Endothelial cell of umbilical vein (primary cell): Measurements from ENCODE around the gene SHISA8. TPM values are rescaled to one million over a fixed set of nuclear protein-coding genes. Genes with fewer than 3 reads are reported as not detected.

Source experiments
- BruUV-seq: library from RNA; stranded (reverse); fragments of 400-500 nt; replicated peaks from 2 replicates; lab custom pipeline; 2021; lab: Mats Ljungman, UMichigan
- CTCF ChIA-PET: fragments of 300-600, 350-600 bp; sonication (Branson Sonifier 250); formaldehyde crosslinking; loops from one replicate; lab custom pipeline; 2021; ENCODE audit warnings: antibody characterized with exemption, inconsistent platforms; lab: Charles Lee
- POLR2A ChIA-PET: fragments of 300-600, 350-600 bp; sonication (Branson Sonifier 250); formaldehyde crosslinking; loops from one replicate; lab custom pipeline; 2021; ENCODE audit warnings: antibody characterized with exemption, inconsistent platforms; lab: Charles Lee
- DNase-seq: peaks from one replicate; pipeline ENCODE4 v3.0.0-alpha.2; 2011; ENCODE audit warnings: low read depth, low spot score
- FAIRE-seq: peaks from 2 replicates; lab custom pipeline; 2011; peaks lifted over from hg19 to GRCh38; lab: Jason Lieb, UNC
- H2AFZ ChIP-seq: 2 replicates; pipeline ENCODE4 v1.6.0; 2012; ENCODE audit warnings: low read depth, low read length, control low read depth, inconsistent platforms
- H3K27ac ChIP-seq: 2 replicates; pipeline ENCODE4 v1.5.1; 2011; ENCODE audit warnings: low read depth, mild to moderate bottlenecking, control low read depth, low read length, moderate library complexity; ENCODE audit not compliant: insufficient read depth
- H3K27me3 ChIP-seq, 2 experiments: 2 replicates each; pipeline versions ENCODE4 v1.6.0 to v1.6.1; 2011; ENCODE audit warnings: low read length in 2 of 2, mixed read lengths in 1 of 2; ENCODE audit not compliant: control insufficient read depth in 2 of 2, insufficient read depth in 2 of 2
- H3K36me3 ChIP-seq, 2 experiments: 2 replicates in 1 of 2; 3 replicates in 1 of 2; pipeline ENCODE4 v1.5.1; 2011; ENCODE audit warnings: low read length in 2 of 2, mild to moderate bottlenecking in 1 of 2, moderate library complexity in 1 of 2; ENCODE audit not compliant: control insufficient read depth in 2 of 2, insufficient read depth in 2 of 2; ENCODE audit errors: extremely low read depth in 1 of 2
- H3K4me1 ChIP-seq: 3 replicates; pipeline ENCODE4 v1.5.1; 2011; ENCODE audit warnings: mild to moderate bottlenecking, low read length; ENCODE audit not compliant: control insufficient read depth, insufficient read depth; ENCODE audit errors: extremely low read depth
- H3K4me2 ChIP-seq: 2 replicates; pipeline ENCODE4 v1.6.1; 2011; ENCODE audit warnings: low read length, control low read depth, mixed read lengths; ENCODE audit not compliant: insufficient read depth
- H3K4me3 ChIP-seq, 3 experiments: fragments of 200-600 bp in 1 of 3; sonication (generic), shearing (Covaris generic) in 1 of 3; replicated peaks in 1 of 3; 2 replicates each; pipeline ENCODE4 v1.5.1; 2011 to 2016; ENCODE audit warnings: control low read depth in 3 of 3, low read length in 3 of 3, mild to moderate bottlenecking in 2 of 3, inconsistent platforms in 1 of 3, low read depth in 1 of 3, moderate library complexity in 1 of 3; ENCODE audit not compliant: insufficient read depth in 1 of 3
- H3K79me2 ChIP-seq: 2 replicates; pipeline ENCODE4 v1.6.0; 2012; ENCODE audit warnings: low read length, inconsistent platforms; ENCODE audit not compliant: control insufficient read depth, insufficient read depth
- H3K9ac ChIP-seq: replicated peaks from 2 replicates; pipeline ENCODE3; 2011; ENCODE audit warnings: low read length, control low read depth; ENCODE audit not compliant: insufficient read depth; ENCODE audit errors: extremely low read depth
- H3K9me1 ChIP-seq: replicated peaks from 3 replicates; pipeline ENCODE4 v1.6.0; 2011; ENCODE audit warnings: mild to moderate bottlenecking, low read length; ENCODE audit not compliant: control insufficient read depth, insufficient read depth; ENCODE audit errors: extremely low read depth
- H3K9me3 ChIP-seq: replicated peaks from 2 replicates; pipeline ENCODE4 v1.5.1; 2012; ENCODE audit warnings: low read length, inconsistent platforms; ENCODE audit not compliant: control insufficient read depth, insufficient read depth
- H4K20me1 ChIP-seq: replicated peaks from 2 replicates; pipeline ENCODE3; 2011; ENCODE audit warnings: mild to moderate bottlenecking, low read length; ENCODE audit not compliant: control insufficient read depth, insufficient read depth; ENCODE audit errors: extremely low read depth
- EZH2 ChIP-seq: IDR thresholded peaks from 2 replicates; pipeline ENCODE4 v1.6.1; 2012; ENCODE audit warnings: borderline replicate concordance, low read depth, mild to moderate bottlenecking, moderate library complexity, low read length, inconsistent platforms; ENCODE audit not compliant: severe bottlenecking
- FOS ChIP-seq: IDR thresholded peaks from 2 replicates; pipeline ENCODE4 v1.6.1; 2011; ENCODE audit warnings: mild to moderate bottlenecking, low read length, moderate library complexity, borderline replicate concordance; ENCODE audit not compliant: insufficient read depth
- GATA2 ChIP-seq: IDR thresholded peaks from 2 replicates; pipeline ENCODE4 v1.7.0; 2011; ENCODE audit warnings: low read depth, mild to moderate bottlenecking, moderate library complexity, mixed read lengths, low read length; ENCODE audit not compliant: insufficient read length, insufficient read depth
- JUN ChIP-seq: IDR thresholded peaks from 2 replicates; pipeline ENCODE4 v1.6.1; 2011; ENCODE audit warnings: borderline replicate concordance, low read depth; ENCODE audit not compliant: insufficient read length, insufficient read depth
- MAX ChIP-seq: IDR thresholded peaks from 2 replicates; pipeline ENCODE4 v1.6.1; 2011; ENCODE audit not compliant: insufficient read depth, insufficient read length
- MYC ChIP-seq: IDR thresholded peaks from one replicate; pipeline ENCODE4 v1.6.1; 2011; ENCODE audit warnings: mild to moderate bottlenecking, low read depth, low read length
- POLR2A ChIP-seq: IDR thresholded peaks from 2 replicates; pipeline ENCODE4 v1.6.1; 2012; ENCODE audit warnings: low read depth, mild to moderate bottlenecking, control low read depth, low read length
- POLR2AphosphoS5 ChIP-seq: IDR thresholded peaks from 2 replicates; pipeline ENCODE4 v1.6.1; 2012; ENCODE audit warnings: low read depth, mild to moderate bottlenecking, control low read depth, low read length, moderate library complexity; ENCODE audit not compliant: insufficient read depth
- dilution Hi-C: fragments of 300-500 bp; cut with MboI; formaldehyde crosslinking; loops from one replicate; pipeline ENCODE4 v1.15.0; 2019; ENCODE audit warnings: low sequenced_read_pairs; ENCODE audit not compliant: extremely low pct_ligation_motif_present
- intact Hi-C: fragments of 100-400 bp; cut with micrococcal nuclease; formaldehyde crosslinking; loops from one replicate; pipeline ENCODE4 v1.10.0; 2022
- polyA plus RNA-seq, 4 experiments: library from polyadenylated mRNA; depleted of rRNA in 3 of 4; stranded (reverse) in 3 of 4; unstranded in 1 of 4; fragments of >200 nt; gene quantifications; 2 replicates each; pipeline versions ENCODE4 v1.2.1 to v1.2.3, GENCODE V29; 2011 to 2012; ENCODE audit warnings: missing spikeins in 1 of 4
- total RNA-seq: library from RNA; stranded (reverse); gene quantifications from 2 replicates; pipeline ENCODE4 v1.2.3, GENCODE V29; 2021
- TF ChIP-seq, protein P1 (sequence below), 2 donors: IDR thresholded peaks; 1 replicate in 1 of 2; 2 replicates in 1 of 2; pipeline ENCODE4 v1.5.1; 2011; ENCODE audit warnings: low read length in 2 of 2, mild to moderate bottlenecking in 2 of 2, moderate library complexity in 2 of 2, control low read depth in 1 of 2, inconsistent platforms in 1 of 2, low read depth in 1 of 2; ENCODE audit not compliant: insufficient read depth in 1 of 2; ENCODE audit errors: extremely low read depth in 1 of 2

Gene SHISA8
- total and polyA plus RNA-seq, 2 donors (not counting 3 experiments of a cell fraction or from before 2014, with no cell fraction given), result not detected

DNA sequence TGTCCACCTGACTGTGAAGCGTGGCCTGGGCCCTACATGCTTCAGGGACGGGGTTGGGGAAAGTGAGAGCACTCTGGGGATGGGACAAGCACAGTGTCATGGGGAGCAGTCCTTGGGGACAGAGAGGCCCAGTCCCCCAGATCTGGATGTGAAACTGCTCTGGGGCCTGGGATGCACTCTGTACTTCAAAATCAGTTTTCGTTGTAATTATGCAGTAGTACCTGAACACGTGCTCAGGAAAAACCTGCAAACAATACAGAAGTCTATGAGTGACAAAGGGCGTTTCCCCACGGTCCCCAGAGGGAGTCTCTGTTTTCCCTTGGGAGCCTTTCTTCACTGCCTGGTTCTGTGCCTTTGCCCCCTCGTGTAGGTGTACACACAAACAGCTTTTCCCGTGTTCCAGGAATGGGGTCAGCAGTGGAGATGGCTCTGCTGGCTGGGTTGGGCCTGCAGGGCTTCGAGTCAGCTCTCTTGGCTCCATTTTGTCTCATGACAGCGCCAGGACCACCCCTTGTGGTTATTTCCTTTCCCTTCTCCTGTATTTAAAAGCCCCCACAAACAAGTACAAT is 16.9 kb upstream of the SHISA8 start:
- no peaks in the 10 kb centered on the region for H4K20me1 ChIP-seq
- DNase-seq (no peak), FAIRE-seq (no peak)
- no peak overlapping the region for H2AFZ ChIP-seq
- no peak overlapping the region for H3K4me2 ChIP-seq
- TF ChIP-seq EZH2, result no peak
- TF ChIP-seq GATA2, result no peak
- TF ChIP-seq JUN, result no peak
- TF ChIP-seq MYC, result no peak
- no peak for TF ChIP-seq MAX
- no peak for TF ChIP-seq POLR2AphosphoS5
- TF ChIP-seq FOS, result no peak
- no peak for TF ChIP-seq POLR2A
- TF ChIP-seq, protein P1, sequence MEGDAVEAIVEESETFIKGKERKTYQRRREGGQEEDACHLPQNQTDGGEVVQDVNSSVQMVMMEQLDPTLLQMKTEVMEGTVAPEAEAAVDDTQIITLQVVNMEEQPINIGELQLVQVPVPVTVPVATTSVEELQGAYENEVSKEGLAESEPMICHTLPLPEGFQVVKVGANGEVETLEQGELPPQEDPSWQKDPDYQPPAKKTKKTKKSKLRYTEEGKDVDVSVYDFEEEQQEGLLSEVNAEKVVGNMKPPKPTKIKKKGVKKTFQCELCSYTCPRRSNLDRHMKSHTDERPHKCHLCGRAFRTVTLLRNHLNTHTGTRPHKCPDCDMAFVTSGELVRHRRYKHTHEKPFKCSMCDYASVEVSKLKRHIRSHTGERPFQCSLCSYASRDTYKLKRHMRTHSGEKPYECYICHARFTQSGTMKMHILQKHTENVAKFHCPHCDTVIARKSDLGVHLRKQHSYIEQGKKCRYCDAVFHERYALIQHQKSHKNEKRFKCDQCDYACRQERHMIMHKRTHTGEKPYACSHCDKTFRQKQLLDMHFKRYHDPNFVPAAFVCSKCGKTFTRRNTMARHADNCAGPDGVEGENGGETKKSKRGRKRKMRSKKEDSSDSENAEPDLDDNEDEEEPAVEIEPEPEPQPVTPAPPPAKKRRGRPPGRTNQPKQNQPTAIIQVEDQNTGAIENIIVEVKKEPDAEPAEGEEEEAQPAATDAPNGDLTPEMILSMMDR (IDR thresholded peaks at IDR 0.05; ENCODE audit: extremely low read depth in 1 of 2, insufficient read depth in 1 of 2, low read depth in 1 of 2, low read length in 2 of 2), result no peak
- intact Hi-C loops, result no loop called here
- no peak overlapping the region for H3K27ac ChIP-seq
- no peaks in the 10 kb centered on the region for H3K9me3 ChIP-seq
- POLR2A ChIA-PET, result interaction anchor here (0.7 kb wide), 1 partner anchor 26 kb away, joined by 3 read pairs; no protein-coding TSS in a partner anchor
- no TSS peak for BruUV-seq
- no peak overlapping the region for H3K4me3 ChIP-seq
- H3K9ac ChIP-seq, result no peak overlapping the region
- H3K4me1 ChIP-seq, result no peaks in the 10 kb centered on the region
- CTCF ChIA-PET, result interaction anchor here (1.0 kb wide), 1 partner anchor 9 kb away, joined by 4 read pairs; no protein-coding TSS in a partner anchor
- H3K36me3 ChIP-seq, result no peaks in the 10 kb centered on the region
- no peaks in the 10 kb centered on the region for H3K79me2 ChIP-seq
- no peaks in the 10 kb centered on the region for H3K9me1 ChIP-seq
- dilution Hi-C loops, result no loop called here
- H3K27me3 ChIP-seq, result no peaks in the 10 kb centered on the region
